Measurements from ENCODE around the gene PM20D2.

DNA sequence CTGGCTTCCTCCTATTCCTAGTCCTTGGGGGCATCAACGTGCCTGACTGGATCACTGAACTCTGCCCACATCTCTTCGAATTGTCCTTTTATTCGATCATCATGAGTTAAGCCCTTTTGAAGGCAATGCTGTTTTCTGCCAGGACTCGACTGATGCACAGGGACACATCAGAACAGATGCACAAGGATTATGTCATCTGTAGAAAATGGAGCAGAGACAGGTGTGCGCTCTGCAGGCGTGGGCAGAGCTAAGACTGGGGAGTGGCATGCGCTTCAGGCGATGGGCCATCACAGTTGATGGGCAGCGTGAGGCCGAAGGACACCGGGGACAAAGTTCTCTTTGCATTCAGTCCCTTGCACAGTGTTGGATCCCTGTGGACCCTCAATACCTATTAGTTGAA, 58.2 kb downstream of the PM20D2 start:
- TF ChIP-seq POLR2AphosphoS5 (IDR thresholded peaks at IDR 0.05) (no peak), POLR2A (IDR thresholded peaks at IDR 0.05) (no peak)

Measured in prostate gland (tissue), 1 donor.